HG03442 (cell line): Measurements from ENCODE around the gene IMMP2L.
"Not testable (repeated sequence)": the region's sequence is repeated elsewhere in the genome, so short reads cannot be mapped to it uniquely, and the experiment has no call there.

Experiments used
- ATAC-seq: cut with Tn5 transposase; IDR thresholded peaks from one replicate; pipeline ENCODE4 v1.9.1; 2021; ENCODE audit warnings: mild to moderate bottlenecking, moderate library complexity; ENCODE audit not compliant: unreplicated experiment

IMMP2L gene

DNA sequence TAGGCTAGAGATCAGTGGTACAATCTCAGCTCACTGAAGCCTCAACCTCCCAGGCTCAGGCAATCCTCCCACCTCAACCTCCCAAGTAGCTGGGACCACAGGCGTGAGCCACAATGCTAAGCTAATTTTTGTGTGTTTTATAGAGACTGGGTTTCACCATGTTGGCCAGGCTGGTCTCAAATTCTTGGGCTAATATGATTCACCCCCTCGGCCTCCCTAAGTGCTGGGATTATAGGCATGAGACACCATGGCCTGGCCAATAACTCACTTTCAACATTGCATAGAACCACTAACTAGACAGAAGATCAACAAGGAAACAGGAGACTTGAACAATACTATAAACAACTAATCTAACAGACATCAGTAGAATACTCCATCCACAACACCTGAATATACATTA lies 279.7 kb downstream of the IMMP2L start:
- no peak for ATAC-seq

DNA sequence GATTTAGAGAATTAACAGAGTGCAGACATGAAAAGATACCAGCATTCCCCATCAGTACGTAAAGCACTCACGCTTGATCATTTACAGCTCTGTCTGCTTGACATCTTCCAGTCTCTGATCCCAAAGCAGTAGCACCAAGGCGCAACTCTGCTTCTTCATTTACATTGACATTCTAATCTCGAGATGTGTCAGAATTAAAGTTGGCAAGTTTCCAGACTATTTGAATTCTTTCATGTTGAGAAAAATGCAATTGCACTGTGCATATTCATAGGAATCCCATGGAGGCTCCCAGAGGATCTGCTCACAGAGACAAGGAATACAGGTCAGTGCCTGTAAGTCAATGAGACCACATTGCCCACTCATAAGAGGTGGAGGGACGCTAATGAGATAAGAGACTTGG lies 287.4 kb downstream of the IMMP2L start:
- no peak for ATAC-seq

DNA sequence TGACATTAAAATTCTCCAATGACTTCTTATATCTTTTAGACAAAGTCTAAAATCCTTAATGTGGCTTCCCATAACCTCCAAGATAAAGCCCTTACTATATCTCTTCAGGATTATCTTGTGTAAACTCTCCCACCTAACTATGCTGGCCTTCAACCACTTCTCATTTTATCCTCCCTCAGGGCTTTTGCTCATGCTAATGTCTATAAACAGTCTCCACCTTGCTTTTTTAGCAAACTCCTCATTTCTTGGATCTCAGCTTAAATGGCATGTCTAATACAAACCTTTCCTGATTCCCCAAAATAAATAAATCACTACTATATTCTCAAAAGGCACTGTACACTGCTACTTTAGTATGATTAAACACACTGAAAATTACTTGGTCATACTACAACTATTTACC lies 290.2 kb downstream of the IMMP2L start:
- ATAC-seq: no peak

DNA sequence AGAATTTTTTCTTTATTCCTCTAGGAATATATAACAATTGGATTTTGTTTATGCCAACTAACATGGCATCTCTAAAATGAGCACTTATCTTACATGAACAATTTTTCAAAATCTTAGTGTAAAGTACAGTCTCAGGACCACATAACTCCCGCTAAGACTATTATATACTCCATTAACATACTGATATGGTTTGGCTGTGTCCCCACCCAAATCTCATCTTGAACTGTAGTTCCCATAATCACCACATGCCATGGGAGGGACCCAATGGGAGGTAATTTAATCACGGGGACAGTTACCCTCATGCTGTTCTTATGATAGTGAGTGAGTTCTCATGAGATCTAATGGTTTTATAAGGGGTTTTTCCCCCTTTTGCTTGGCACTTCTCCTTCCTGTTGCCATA lies 291.5 kb downstream of the IMMP2L start:
- not testable (repeated sequence) for ATAC-seq

DNA sequence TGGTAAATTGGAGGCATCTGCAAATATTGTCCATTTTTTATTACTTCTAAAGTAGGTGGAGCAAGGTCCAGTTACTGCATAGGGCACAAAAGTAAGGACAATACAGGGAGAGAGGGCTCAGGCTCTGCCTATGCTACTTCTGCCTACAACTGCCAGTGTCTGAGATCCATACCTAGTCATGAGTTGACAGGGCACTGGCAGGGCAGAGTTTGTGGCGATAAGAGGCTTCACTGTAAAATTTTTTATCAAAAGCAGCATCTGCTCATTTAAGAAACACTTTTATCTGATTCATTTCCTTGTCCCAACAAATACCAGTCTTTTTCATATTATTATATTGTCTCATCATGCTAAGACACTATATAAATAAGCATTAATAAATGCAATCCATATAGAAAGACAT lies 293.4 kb downstream of the IMMP2L start:
- ATAC-seq: no peak

DNA sequence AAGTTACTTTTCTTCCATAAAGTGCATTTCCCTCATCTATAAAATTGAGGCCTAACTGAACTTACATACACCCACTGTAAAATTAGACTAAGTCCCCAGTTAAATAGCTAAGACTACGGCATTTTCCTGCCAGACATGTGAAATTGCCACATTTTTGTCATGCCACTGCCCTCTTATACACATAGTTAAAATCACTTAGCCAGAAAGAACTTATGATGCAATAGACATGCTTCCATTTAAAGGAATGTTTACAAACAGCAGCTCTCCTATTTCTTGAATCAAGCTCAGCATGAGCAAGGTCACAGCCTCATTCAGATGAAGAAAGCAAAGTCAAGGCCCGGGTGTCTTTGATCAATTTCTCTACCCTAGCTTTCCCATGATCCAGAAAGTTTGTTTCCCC lies 295.7 kb downstream of the IMMP2L start:
- ATAC-seq: no peak

DNA sequence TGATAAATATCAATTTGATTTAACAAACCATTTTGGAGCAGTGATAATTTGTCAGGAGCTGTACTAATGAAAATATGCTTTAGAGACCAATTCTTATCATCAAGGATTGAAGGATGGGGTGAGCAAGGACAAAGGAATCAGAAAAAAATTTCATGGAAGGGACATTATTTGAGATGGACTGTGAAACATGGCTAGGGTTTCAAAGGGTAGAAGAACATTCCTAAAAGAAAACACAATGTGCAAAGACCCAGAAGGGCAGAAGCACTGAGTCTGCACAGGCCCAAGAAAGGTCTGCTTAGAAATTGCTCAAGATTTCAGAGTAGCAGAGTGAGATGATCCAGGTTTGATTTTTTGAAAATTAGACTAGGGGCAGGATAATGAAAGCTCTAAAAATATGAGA lies 296.9 kb downstream of the IMMP2L start:
- ATAC-seq: no peak

DNA sequence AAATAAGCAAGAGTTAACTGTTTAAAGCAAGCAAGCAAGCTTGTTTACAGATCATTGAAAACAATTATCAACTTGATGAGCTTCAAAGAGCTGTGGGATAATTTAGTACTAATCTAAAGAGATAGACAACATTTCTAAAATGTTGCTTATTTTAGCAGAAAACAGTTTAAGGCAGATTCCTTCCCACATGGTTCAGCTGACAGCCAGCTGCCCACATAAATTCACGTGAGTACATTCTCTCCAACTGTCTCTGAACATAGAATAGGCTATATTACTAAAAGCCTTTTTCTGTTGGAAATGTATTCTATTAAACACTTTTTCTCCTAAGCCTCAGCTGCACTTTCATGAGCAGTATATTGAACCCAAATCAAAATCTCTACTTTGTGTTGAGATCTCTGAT lies 297.3 kb downstream of the IMMP2L start:
- no peak for ATAC-seq

DNA sequence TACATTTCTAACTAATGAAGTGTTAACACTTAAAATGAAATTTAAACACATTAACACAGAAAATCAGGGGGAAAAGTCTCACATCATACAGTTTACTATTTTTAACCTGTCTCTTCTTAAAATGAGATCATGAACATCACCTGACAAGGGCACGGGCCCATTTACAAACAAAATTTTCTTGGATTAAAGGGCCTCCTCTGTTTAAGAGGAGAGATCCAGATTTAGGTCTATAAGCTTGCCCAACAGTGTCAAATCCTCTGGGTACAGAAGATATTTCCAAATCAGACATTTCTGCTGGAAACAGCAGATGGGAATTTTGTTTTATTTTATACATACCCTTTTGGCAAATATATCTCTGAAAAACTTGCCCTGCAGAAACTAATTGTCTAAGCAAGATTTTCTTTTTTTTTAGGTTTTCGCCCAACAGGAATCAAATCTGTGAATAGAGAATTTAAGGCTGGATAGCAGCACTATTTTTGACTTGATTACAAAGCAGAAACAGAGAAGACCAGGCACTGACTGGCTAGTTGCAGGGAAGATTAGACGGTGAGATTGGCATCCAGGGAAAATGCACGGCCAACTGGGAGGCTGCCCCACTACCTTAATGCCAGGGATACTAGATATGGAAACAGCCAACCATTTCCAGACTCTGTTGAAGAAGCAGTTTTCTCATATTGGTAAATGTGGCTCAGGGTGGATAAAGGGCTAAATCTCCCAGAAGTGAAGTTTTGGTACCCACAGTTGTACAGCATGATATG lies 298.0 kb downstream of the IMMP2L start:
- ATAC-seq: no peak

DNA sequence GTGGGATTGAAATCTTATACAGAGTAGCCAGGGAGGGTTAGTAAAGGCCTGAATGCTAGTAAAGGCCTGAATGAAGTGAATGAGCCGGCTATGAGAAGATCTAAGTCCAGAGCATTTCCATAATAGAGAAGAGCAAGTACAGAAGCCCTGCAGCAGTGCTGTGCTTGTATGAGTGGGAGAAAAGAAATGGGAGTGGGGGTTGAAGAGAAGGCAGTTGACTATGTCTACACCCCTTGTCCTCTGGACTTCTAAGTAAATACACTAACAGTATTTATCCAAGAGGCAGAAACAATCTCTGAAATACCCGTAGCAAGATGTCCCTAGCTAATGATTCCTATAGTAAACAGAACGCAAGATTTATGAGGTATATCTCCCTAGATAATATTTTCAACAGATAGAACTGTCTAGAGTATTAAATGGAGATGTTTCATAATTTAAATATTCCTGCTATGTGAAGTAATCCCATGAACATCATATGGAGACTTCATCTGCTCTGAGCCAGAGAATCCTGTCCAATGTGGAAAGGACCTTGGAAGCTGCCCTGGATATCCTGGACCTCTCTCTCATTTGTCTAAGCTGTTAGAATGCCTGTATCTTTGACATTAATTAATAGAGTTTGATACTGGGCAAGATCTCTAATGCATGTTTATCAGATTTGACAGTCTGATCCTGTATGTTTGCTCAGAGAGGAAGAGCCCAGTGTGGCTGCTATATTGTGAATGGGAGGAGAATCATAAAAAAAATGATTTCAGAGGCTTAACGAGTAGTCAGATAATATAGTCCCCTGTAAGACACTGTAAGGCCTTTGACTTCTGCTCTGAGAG lies 299.8 kb downstream of the IMMP2L start:
- no peak for ATAC-seq

DNA sequence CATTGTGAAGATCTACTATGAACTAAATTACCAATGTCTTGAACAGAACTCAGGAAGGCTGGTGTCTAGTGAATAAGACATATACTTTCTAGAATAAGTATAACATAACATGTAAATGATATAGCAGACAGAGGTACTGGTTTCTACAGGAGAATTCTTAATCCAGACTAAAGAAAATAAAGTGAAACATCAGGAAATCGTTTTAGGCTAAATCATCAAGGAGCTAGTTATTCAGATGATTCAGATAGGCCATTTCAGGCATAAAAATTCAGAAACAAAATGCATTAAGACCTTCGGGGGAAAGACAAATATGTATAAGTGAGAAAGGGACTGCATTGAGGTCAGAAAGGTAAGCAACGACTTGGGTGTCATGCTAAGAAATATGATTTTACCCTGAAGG lies 300.8 kb downstream of the IMMP2L start:
- no peak for ATAC-seq

DNA sequence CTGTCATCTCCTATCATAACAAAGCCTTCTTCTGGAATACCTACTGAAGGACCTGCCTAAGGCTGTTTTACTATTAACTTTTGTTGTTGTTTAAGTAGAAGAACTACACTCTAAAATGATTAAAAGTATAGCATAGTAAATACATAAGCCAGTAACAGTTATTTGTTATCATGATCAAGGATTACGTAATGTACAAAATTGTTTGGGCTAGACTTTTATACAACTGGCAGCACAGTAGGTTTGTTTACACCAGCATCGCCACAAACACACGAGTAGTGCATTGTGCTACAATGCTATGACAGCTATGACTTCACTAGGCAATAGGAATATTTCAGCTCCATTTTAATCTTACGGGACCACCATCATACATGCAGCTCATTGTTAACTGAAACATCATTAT lies 302.3 kb downstream of the IMMP2L start:
- ATAC-seq: no peak

DNA sequence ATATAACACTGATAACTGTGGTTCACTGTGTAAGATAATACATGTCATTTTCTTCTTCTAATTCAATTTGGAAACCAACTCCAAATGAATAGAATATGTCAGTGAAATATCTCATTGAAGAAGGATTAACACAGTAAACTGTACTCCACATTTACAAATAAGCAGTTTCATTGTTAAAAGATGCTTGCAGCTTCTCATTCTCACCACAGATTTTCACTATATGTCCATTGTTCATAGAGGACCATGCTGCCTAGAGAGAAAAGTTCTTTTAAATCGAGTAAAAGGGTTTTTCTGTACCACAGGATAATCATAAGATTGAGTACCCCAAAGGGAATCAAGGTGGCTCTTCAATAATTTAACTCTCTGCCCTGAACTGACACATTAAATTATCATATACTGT lies 305.9 kb downstream of the IMMP2L start:
- ATAC-seq: no peak

DNA sequence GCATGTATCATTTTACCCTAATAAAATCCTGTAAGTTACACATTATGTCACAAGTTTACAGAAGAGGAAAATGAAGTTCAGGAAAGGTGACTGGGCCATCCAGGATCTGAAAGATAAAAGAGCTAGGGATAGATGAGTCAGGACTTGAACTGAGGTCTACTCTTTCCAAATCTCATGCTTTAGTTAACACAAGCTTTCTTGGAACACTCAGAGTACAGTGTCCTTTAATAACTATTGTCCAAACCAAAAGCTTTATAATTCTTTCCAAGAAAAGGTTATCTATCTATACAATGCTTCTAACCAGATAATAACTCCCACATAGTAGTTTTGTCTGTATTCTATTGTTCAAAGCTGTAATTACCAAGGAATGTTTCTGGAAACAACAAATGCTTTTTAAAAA lies 306.7 kb downstream of the IMMP2L start:
- ATAC-seq: no peak

DNA sequence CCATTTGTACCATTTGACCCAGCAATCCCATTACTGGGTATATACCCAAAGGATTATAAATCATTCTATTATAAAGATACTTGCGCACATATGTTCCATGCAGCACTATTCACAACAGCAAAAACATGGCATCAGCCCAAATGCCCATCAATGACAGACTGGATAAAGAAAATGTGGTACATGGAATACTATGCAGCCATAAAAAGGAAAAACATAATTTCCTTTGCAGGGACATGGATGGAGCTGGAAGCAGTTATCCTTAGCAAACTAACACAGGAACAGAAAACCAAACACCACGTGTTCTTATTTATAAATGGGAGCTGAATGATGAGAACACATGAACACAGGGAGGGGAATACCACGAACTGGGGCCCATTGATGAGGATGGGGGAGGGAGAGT lies 310.9 kb downstream of the IMMP2L start:
- not testable (repeated sequence) for ATAC-seq

DNA sequence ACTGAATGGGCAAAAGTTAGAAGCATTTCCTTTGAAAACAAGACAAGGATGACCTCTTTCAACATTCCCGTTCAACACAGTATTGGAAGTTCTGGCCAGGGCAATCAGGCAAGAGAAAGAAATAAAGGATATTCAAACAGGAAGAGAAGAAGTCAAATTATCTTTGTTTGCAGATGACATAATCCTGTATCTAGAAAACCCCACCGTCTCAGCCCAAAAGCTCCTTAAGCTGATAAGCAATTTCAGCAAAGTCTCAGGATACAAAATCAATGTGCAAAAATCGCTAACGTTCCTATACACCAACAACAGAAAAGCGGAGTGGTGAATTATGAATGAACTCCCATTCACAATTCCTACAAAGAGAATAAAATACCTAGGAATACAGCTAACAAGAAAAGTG lies 312.5 kb downstream of the IMMP2L start:
- ATAC-seq: not testable (repeated sequence)

DNA sequence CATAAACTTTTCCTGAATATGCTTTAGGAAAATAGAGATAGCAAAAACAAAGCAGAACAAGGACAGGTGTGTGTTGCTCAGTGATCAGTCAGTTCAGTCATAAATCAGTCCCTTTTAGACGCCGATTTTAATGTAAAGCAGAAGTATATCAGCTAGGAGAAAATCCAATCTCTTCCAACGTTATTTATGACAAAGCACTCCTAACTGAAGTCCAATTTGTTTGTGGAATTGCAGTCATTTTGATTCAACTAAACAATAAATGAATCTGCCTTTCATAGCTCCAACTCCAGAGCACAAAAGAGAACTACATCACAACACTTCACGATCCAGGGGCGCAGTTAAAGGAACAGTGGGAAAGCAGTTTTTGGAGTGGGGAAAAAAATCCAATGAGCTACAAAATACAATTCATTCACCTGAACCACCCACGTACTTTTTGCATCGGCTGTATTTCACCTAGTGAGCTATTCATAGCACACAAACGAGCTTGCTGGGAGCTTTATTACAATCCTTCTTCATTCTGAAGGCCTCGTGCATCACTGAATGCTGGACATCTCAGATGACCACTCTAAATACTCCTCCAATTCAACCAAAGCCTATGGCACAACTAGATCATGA lies 320.0 kb downstream of the IMMP2L start:
- ATAC-seq: no peak

DNA sequence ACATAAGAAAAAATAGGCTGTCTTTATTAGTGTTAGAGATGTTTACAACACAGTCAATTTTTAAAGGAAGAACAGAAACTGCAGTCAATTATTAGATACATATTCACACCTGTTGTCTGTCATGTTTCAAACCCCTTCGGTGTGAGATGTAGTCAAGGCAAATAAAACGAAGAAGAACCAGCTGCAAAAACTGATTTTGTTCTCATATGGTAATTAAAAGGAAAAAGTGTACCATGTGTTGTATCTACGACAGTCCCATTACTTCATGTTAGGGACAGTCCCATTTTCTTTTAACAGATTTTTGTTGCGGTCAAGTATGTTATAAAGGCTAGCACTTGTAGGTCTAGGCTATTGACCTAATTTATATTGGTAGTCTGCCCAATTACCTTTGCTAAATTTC lies 321.9 kb downstream of the IMMP2L start:
- no peak for ATAC-seq

DNA sequence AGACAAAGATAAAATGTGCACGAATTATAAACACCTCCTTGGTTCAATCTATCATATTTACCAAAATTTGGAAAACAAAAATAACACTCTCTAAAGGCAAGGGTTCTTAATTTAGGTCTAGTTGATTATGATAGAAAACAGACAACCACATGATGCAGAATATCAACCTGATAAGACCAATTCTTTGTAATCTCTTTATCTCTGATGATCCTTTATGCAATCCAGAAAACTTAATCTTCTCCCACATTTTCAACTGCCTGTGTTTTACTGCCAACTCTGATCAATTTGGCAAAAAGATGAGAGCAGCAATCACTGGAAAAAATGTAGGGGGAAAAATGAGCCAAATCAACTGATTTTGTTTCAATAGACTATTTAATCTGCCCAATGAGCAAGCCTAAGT lies 322.9 kb downstream of the IMMP2L start:
- ATAC-seq: no peak

DNA sequence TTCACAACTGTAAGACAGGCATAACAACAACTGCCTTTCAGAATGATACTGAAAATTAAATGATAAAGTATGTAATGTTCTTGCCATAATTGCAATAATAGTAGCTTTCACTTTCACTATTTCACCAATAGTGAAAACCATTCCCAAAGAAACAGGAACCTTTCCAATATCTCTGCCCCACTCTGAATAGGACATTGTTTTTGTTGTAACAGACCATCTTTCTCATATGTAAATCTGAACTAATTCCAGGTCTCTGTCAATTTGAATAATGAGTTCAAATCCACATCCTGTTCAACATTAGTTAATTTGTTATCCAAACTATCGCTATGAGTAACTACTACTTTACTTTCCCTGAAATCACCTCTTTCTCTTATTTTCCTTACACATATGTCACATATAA lies 323.4 kb downstream of the IMMP2L start:
- ATAC-seq: no peak

DNA sequence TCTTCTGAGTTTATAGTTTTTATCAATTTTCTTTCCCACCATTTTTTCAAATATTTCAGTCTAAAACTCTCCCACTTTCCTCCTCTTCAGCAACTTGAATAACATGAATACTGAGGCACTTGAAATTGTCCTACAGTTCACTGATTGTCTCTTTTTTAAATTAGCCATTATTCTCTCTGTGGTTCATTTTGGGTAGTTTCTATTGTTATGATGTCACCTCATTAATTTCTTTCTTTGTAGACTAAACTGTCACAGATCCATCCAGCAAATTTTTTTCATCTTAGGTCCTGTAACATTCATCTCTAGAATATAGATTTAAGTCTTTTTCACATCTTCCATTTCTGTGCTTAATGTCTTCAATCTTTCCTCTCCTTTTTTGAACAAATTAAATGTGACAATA lies 326.6 kb downstream of the IMMP2L start:
- ATAC-seq: no peak
